ENCODE results near the gene CKLF. TPM values are rescaled to one million over a fixed set of nuclear protein-coding genes. Genes with fewer than 3 reads are reported as not detected.

The CKLF gene
- polyA plus RNA-seq, 1 of the 3 experiments (the other 2 are of a cell fraction), result 211 TPM

DNA sequence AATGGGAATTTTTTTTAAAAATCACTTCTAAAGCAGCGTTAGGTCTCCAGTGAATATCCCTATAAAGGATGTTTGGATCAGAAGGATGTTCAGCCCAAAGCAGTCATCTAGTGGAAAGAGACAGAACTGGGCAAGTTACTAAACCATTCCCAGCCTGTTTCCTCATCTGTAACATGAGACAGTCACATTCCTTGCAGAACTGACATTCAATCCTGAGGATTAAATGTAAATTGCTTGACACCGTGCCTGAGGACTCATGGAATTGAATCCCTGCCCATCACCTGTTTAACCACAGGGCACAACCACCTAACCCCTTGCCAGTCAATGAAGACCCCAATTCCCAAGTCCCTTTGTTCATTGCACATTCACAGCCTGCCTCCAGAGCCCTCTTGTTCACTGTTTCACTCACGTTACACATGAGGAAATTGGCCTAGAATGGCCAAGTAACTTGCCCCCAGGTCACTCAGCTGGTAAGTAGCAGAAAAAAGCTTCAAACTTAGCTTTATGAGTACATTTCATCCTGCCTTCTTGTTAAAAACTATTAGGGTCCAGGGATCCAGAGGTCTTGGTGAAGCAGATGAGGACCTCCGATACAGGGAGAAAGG, 28.3 kb downstream of the CKLF start (continued):
- TF ChIP-seq, protein P1, sequence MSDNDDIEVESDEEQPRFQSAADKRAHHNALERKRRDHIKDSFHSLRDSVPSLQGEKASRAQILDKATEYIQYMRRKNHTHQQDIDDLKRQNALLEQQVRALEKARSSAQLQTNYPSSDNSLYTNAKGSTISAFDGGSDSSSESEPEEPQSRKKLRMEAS (IDR thresholded peaks at IDR 0.05; ENCODE audit: low read depth), result no peak

DNA sequence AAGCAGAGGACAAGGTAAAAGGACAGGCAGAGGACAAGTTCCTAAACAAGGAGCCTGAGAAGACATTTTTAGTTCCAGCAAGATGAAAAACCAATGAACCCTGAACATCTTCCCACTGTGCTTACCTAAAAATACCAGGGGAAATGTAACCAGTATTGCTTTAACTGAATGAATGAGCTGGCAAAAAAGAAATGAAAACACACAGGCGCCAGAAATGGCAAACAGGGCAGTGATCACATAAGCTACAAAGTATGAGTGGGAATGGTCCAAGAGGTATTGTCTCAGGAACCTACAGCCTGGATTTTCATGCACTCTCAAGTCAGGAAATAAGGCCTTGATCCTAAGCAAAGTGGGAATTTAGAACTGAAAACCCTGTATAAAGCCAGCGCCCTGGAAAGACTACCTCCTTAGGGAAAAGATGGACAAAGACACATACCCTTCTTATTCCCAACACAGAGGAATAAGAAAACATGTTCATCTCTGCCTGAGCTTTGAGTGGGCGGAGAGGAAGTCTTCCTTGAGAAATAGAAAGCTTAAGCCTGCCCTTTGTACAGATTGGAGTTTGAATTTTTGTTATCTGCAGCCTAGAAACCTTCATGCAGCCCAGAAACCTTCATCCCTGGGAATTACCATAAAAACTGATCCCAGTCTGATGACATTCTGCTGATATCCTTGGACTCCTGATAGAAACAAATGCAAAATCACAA, 29.0 kb downstream of the CKLF start:
- Histone ChIP-seq H3K4me2 (peak overlapping the region; percentile 44), H3K79me2 (ENCODE audit: insufficient read depth) (no peaks in the 10 kb centered on the region), H3K27ac (ENCODE audit: low read depth in 2 of 2, low read length in 1 of 2) (peak overlapping the region; percentile 7 to 52; a peak in 3 of 4 replicates), H3K36me3 (replicated peaks in 1 of 2; ENCODE audit: control insufficient read depth in 1 of 2, insufficient read depth in 2 of 2, low read length in 1 of 2) (no peaks in the 10 kb centered on the region), H4K20me1 (ENCODE audit: insufficient read depth) (no peaks in the 10 kb centered on the region), H2AFZ (ENCODE audit: low read depth) (peak overlapping the region; percentile 56; the same call in 1 of the 2 replicates), H3K4me1 (ENCODE audit: control insufficient read depth in 1 of 2, insufficient read depth in 2 of 2, low read depth in 1 of 2, low read length in 1 of 2) (peaks cover 0 to 16% of the 10 kb centered on the region in 2 experiments; a peak in 2 of 4 replicates), H3F3A (replicated peaks; ENCODE audit: insufficient read depth) (peaks cover 7% of the 10 kb centered on the region), H3K9me3 (no peaks in the 10 kb centered on the region), H3K9ac (no peak overlapping the region), H3K9me2 (no peaks in the 10 kb centered on the region), H3K4me3 (ENCODE audit: low read depth in 2 of 2, low read length in 1 of 2) (no peak overlapping the region), H3K27me3 (ENCODE audit: insufficient read depth) (no peaks in the 10 kb centered on the region)
- WGBS (ENCODE audit: low lambda C conversion rate), result 88% methylated on average over 3 of the region's 3 CpGs
- DNase-seq, result no peak
- no peak for TF ChIP-seq MXI1 (IDR thresholded peaks at IDR 0.05; ENCODE audit: low read depth, low read length)
- ChIA-PET CTCF (interaction anchor here (1.2 to 2.8 kb wide), 2 partner anchors 19 to 27 kb away, joined by 4 to 9 read pairs; no protein-coding TSS in a partner anchor), POLR2A (no interaction called here)

DNA sequence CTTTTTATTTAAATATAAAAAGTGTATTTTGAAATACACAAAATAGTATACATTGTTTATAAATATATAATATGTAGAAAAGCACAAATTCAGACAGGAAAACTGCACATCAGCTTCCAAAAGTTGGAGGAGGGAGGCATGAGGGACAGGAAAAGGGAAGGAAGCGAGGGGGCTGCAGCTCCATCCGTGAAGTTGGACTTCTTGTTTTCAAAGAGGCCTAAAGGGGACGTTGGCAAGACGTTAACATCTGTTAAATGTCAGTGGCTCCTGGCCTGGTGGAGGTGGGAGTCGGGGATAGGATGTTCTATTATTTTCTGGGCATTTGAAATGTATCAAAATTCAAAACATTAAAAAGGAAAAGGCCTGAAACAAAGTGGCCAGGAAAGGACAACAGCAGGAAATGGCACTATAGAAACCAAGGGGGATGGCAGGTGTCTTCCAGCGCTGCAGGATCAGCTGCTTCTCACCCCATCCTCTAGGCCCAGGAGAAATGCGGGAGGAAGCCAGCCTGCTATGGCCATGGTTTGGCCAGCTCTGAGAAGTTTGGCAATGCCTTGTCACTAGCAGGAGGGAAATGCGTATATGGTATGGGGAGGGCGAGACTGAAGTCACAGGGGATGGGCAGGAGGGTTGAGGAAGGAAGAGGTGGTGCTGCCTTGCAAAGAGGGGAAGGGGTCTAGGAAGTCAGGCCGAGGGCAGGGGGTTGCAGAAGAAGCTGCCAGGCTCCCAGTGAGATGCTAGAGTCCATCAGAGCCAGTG, 33.3 kb downstream of the CKLF start:
- CTCF ChIA-PET, result interaction anchor here (0.6 to 1.6 kb wide), 3 partner anchors 8 to 23 kb away, joined by 3 read pairs; no protein-coding TSS in a partner anchor
- TF ChIP-seq, protein P2, sequence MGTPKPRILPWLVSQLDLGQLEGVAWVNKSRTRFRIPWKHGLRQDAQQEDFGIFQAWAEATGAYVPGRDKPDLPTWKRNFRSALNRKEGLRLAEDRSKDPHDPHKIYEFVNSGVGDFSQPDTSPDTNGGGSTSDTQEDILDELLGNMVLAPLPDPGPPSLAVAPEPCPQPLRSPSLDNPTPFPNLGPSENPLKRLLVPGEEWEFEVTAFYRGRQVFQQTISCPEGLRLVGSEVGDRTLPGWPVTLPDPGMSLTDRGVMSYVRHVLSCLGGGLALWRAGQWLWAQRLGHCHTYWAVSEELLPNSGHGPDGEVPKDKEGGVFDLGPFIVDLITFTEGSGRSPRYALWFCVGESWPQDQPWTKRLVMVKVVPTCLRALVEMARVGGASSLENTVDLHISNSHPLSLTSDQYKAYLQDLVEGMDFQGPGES (IDR thresholded peaks at IDR 0.05; ENCODE audit: low read depth, low read length), result no peak
- no peak for TF ChIP-seq SIN3A (IDR thresholded peaks at IDR 0.05; ENCODE audit: borderline replicate concordance, low read depth, low read length)
- TF ChIP-seq, protein P3, sequence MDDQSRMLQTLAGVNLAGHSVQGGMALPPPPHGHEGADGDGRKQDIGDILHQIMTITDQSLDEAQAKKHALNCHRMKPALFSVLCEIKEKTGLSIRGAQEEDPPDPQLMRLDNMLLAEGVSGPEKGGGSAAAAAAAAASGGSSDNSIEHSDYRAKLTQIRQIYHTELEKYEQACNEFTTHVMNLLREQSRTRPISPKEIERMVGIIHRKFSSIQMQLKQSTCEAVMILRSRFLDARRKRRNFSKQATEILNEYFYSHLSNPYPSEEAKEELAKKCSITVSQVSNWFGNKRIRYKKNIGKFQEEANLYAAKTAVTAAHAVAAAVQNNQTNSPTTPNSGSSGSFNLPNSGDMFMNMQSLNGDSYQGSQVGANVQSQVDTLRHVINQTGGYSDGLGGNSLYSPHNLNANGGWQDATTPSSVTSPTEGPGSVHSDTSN (IDR thresholded peaks at IDR 0.05), result no peak
- no peak for TF ChIP-seq TEAD4 (IDR thresholded peaks at IDR 0.05; ENCODE audit: borderline replicate concordance, insufficient read depth)
- TF ChIP-seq, protein P4, sequence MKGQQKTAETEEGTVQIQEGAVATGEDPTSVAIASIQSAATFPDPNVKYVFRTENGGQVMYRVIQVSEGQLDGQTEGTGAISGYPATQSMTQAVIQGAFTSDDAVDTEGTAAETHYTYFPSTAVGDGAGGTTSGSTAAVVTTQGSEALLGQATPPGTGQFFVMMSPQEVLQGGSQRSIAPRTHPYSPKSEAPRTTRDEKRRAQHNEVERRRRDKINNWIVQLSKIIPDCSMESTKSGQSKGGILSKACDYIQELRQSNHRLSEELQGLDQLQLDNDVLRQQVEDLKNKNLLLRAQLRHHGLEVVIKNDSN (IDR thresholded peaks at IDR 0.05; ENCODE audit: borderline replicate concordance, low read depth), result no peak

More for the DNA sequence above, 33.3 kb downstream of the CKLF start:
- Histone ChIP-seq H3K36me3 (replicated peaks in 1 of 2; ENCODE audit: control insufficient read depth in 1 of 2, insufficient read depth in 2 of 2, low read length in 1 of 2) (no peaks in the 10 kb centered on the region), H3K4me3 (ENCODE audit: low read depth in 2 of 2, low read length in 1 of 2) (no peak overlapping the region), H3K4me1 (ENCODE audit: control insufficient read depth in 1 of 2, insufficient read depth in 2 of 2, low read depth in 1 of 2, low read length in 1 of 2) (peaks cover 0 to 11% of the 10 kb centered on the region in 2 experiments; a peak in 2 of 4 replicates), H4K20me1 (ENCODE audit: insufficient read depth) (no peaks in the 10 kb centered on the region), H2AFZ (ENCODE audit: low read depth) (no peak overlapping the region), H3K9me3 (no peaks in the 10 kb centered on the region), H3K79me2 (ENCODE audit: insufficient read depth) (no peaks in the 10 kb centered on the region), H3K27me3 (ENCODE audit: insufficient read depth) (no peaks in the 10 kb centered on the region), H3K9ac (no peak overlapping the region), H3F3A (replicated peaks; ENCODE audit: insufficient read depth) (peaks cover 7% of the 10 kb centered on the region), H3K9me2 (no peaks in the 10 kb centered on the region), H3K27ac (ENCODE audit: low read depth in 2 of 2, low read length in 1 of 2) (no peak overlapping the region), H3K4me2 (no peak overlapping the region)
- 86% methylated on average over 10 of the region's 10 CpGs for WGBS (ENCODE audit: low lambda C conversion rate)
- POLR2A ChIA-PET, result no interaction called here
- DNase-seq, result no peak

Measured in SK-N-SH (cell line).